KG1 (cell line): ENCODE data around the gene SERPINA1.
"Not testable (repeated sequence)": the region's sequence is repeated elsewhere in the genome, so short reads cannot be mapped to it uniquely, and the experiment has no call there.

Experiments used
- DNase-seq: peaks from one replicate; lab custom pipeline; 2025; lab: John Stamatoyannopoulos, UW

SERPINA1 gene

GRCh38 chr14:94346065-94346786 is 42.2 kb downstream of the SERPINA1 start:
- DNase-seq: not testable (repeated sequence)

DNA sequence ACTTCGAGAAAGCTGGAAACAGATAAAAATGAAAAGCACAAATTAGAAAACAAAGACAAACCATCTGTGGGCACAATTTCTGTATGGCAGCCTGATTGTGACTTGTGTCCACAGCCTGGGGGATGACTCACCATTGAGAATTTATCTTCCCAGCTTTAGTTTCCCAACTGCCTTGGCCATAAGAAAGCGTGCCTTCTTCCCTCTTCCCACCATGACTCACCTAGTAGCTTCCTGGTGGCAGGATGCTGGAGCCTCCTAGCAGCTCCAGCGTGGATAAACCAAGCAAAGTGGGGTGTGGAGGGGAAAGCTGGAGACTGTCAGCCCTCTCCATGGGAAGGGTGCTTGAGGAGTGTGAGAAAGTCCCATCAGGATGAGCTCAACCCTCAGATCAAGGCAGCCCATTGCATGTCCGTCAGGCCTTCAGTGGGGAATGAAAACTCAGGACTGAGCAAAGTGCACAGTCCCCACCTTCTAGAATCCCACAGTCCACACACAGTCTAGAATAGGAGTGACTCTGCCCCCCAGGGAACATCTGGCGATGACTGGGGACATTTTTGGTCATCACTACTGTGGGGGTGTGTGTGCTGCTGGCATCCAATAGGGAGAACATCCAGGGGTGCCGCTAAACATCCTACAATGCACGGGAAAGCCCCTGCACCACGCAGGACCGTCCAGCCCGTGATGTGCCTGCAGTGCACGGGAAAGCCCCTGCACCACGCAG is 42.9 kb downstream of the SERPINA1 start:
- DNase-seq: no peak

DNA sequence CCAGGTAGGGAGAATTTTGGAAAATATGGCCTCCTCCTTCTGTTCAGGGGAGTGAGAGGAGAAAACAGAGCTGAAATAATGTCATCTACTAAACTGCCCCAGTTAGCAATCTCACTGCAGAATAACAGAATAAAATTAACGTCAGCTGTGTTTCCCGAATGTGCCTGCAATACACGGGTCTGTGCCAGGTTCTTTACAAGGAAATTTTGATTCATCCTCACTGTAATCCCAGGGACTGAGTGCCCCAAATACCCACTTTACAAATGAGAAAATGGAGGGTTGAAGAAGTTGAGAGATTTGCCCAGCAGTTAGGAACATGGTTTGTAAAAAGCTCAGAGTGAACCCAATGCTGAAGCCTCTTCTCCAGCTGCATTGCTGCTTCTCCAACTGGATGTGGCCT is 44.0 kb downstream of the SERPINA1 start:
- DNase-seq: no peak

GRCh38 chr14:94343238-94344005 is 45.0 kb downstream of the SERPINA1 start:
- DNase-seq: no peak

- no peak for DNase-seq
Observed at GRCh38 chr14:94342334-94342934, 46.0 kb downstream of the SERPINA1 start.

DNA sequence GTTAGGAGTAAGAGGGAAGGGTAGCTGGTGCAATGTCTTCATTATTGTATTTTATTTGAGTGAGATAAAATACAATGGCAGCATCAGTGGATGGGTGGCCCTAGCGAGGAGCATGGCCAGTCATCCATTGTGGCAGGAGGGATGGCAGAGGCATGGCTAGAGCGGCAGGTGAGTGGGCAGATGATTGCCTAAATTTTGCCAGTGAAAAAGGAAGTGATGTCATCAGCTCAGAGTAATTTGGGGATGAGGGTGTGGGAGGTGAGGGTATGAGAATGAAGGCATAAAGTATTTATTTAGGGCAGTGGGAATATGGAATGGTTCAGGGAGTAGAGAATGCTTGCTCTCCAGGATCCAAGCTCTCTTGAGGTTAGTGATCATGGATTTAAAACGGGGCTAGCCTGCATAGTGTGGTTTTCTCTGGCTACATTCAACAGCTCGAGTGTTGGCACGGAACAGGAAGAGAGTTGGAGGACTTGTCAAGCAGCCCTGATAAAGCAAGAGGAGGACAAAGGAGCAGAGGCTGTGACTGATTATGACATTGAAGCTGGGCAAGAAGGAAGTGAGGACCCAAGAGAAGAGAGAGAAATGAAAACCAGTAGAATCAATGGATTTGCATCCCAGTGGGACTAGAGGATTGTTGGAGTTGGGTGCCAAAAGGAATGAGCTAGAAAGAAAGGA is 46.6 kb downstream of the SERPINA1 start:
- DNase-seq: no peak

DNA sequence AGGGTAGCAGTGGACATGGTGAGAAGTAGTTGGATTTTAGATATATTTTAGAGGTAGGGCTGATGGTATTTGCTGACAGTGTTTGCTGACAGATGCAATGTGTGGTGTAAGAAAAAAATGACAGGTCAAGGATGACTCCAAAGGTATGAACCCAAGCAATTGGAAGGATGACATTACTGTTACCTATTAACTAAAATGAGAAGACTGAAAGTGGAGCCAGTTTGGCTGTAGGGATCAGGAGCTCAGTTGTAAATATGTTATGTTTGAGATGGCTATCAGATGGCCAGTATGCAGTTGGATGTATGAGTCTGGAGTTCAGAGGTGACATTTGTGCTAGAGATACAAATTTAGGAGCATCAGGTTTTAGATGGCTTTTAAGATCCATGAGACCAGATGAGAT is 47.9 kb downstream of the SERPINA1 start:
- DNase-seq: no peak

DNA sequence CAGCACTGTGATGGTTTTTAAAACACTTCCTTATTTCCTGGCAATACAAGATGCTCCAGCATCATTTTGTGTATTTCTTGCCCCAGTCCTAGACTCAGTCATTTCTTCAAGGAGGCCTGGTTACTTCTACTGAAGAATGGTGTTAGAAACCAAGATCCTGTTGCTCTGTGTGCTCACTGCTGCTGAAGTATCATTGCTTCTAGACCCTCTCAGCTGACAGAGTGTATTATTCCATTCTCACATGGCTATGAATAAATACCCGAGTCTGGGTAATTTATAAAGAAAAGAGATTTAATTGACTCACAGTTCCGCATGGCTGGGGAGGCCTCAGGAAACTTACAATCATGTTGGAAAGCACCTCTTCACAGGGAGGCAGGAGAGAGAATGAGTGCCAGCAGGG is 50.4 kb downstream of the SERPINA1 start:
- no peak for DNase-seq

DNA sequence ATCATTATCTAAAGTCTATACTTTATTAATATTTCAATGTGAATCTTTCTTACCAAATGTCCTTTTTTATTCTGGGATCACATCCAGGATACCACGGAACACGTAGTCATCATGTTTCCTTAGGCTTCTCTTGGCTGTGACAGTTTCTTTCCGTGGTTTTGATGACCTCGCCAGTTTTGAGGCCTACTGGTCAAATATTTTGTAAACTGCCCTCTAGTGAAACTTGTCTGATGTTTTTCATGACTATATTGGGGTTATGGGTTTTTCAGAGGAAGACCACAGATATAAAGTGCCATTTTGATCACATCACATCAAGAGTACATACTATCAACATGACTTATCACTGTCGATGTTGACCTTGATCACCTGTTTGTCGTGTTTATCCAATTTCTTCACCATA is 51.1 kb downstream of the SERPINA1 start:
- no peak for DNase-seq

- DNase-seq: no peak
Observed at GRCh38 chr14:94334872-94335271, 53.5 kb downstream of the SERPINA1 start.

DNA sequence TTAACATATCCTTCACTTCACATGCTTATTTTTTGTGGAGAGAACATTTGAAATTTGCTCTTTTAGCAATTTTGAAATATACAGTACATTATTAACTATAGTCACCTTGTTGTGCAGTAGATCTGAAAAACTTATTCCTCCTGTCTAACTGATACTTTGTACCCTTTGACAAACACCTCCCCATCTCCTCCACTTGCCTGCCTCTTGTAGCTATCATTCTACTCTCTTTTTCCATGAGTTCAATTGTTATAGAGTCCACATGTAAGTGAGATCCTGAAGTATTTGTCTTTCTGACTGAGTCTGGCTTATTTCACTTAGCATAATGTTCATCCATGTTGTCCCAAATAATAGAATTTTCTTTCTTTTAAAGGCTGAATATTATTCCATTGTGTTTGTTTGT is 55.8 kb downstream of the SERPINA1 start:
- DNase-seq: no peak

- no peak for DNase-seq
Observed at GRCh38 chr14:94332063-94332583, 56.3 kb downstream of the SERPINA1 start.

DNA sequence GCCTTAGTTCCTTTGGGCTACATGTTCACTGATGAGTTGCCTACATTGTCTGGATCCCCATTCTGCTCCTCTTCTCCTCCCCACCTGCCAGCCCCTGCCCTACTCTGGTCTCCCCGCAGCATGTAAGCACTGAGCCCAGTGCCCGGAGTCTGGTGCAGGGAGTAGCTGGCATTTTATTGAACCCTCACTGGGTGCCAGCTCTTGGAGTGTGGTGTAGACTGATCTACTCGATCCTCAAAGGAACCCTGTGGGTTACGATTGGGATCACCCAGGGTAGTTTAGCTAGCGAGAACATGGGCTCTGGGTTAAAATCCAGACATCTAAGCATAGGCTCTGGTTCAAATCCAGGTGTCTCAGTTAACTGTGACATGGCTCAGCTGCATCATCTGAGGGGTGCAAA is 56.9 kb downstream of the SERPINA1 start:
- DNase-seq: no peak

DNA sequence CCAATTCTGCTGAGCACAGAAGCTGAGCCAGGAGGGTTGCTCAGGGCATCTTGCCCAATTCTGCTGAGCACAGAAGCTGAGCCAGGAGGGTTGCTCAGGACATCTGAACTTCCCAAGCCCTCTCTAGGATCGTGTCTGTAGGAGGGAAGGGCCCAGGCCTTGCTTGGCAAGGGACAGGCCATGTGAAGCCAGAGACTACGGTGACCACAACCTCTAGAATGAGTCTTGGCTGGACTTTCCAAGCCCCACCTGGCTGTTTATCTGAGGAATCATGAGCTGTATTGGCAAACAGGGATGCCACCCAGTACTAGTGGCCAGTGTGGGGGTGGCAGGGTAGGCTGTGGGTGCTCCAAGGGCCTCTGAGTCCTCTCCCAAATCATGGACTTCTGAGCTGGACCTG is 57.5 kb downstream of the SERPINA1 start:
- no peak for DNase-seq

- DNase-seq: no peak
Observed at GRCh38 chr14:94330432-94330831, 58.0 kb downstream of the SERPINA1 start.

- DNase-seq: no peak
Observed at GRCh38 chr14:94329857-94330256, 58.5 kb downstream of the SERPINA1 start.

- no peak for DNase-seq
Observed at GRCh38 chr14:94328196-94328595, 60.2 kb downstream of the SERPINA1 start.
